GM20000 (cell line): ENCODE results near the gene GNPDA1.

Experiments
- DNase-seq: peaks from one replicate; pipeline ENCODE4 v3.0.0; 2012; ENCODE audit warnings: low spot score
- TF ChIP-seq, protein P1 (sequence below): IDR thresholded peaks from 2 replicates; pipeline ENCODE4 v1.5.1; 2012; ENCODE audit warnings: mild to moderate bottlenecking, control low read depth; ENCODE audit errors: extremely low read depth, missing control alignments

Gene GNPDA1

DNA sequence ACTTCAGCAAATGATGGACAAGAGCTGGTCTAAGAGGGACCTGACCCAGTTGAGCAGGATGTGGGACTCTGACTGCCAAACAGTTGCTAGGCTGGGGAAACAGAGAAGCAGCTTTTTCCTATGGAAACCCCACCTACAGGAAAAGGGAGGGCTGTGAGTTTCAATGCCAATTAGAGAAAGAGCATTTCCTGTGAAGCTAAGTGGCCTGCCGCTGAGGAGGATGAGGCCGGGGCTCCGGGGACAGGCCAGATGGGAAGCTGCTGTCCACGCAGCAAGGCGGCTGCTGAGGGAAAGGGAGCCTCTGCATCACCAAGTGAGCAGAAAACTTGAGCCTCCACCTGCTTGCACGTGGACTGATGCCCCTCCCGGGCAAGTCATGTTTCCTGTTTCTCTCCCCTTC, 54.7 kb downstream of the GNPDA1 start, which contains the start of gene PCDH12:
TSS of gene PCDH12 (minus strand) at position 90 of the 400 bp plus-strand sequence. CDS start 351 bp downstream, outside the sequence.
- peak; percentile 6 for DNase-seq
- TF ChIP-seq, protein P1, sequence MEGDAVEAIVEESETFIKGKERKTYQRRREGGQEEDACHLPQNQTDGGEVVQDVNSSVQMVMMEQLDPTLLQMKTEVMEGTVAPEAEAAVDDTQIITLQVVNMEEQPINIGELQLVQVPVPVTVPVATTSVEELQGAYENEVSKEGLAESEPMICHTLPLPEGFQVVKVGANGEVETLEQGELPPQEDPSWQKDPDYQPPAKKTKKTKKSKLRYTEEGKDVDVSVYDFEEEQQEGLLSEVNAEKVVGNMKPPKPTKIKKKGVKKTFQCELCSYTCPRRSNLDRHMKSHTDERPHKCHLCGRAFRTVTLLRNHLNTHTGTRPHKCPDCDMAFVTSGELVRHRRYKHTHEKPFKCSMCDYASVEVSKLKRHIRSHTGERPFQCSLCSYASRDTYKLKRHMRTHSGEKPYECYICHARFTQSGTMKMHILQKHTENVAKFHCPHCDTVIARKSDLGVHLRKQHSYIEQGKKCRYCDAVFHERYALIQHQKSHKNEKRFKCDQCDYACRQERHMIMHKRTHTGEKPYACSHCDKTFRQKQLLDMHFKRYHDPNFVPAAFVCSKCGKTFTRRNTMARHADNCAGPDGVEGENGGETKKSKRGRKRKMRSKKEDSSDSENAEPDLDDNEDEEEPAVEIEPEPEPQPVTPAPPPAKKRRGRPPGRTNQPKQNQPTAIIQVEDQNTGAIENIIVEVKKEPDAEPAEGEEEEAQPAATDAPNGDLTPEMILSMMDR, result no peak

DNA sequence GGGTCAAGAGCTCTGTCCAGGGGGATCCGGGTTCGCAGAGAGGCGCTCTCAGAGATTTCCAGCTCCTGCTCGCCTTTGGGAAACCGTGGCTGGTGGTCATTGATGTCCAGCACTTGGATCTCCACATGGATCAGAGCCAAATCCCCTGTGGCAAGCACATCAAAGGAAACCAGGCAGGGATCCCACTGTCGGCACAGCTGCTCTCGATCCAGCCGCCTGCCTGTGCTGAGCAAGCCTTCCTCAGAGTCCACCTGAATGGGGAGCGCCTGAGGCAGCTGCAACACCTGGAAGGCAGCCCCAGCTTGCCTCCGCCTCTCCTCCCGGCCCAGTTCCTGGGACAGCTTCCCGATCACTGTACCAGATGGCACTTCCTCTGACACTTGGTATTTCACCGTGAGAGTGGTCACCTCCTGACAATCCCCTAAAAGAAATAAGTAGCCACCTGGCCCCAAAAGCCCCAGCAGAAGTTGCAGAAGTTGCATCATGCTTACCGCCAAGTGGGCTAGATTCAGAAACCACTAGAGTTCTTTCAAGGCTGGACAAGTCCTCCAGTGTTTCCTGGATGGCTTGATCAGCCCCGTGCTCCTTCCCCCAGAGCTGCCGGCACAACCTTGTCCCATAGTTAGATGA, 55.3 kb downstream of the GNPDA1 start:
- TF ChIP-seq, protein P1, result no peak
- DNase-seq, result peak; percentile 1

DNA sequence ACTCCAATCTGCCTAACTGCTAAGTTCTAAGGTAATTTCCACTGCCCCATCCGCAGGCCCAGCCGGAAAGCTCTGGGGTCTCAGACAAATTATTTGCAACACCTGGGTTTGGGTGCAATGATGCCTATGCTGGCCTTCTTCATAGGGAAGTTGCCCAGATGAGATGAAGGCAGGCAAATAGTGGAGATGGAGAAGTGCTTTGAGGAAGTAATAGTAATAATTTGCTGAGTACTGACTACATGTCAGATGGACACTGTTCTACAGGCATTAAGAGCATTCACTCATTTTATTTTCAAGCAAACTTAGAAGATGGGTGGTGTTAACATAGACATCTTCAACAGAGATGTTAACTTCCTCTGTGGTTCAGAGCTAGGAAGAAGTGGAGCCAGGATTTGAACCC, 58.6 kb downstream of the GNPDA1 start:
- DNase-seq, result no peak
- TF ChIP-seq, protein P1, result no peak

DNA sequence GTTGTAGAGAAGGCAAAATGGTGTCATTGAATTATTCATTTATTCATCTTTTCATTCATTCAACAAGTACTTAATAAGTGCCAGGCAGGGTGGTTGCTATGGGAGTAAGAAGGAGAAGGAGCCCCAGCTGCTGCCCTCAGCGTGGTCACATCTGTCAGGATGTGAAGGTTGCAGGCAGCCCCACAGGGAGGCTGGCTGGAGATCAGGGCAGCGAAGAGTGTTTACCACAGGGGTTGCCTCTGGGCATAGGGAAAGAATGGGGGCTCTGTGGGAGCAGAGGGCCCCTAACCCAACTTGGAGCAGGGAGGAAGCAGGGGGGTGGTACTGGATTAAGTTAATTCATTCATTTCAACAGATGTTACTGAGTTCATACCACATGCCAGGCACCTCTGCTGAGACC, 60.8 kb downstream of the GNPDA1 start:
- TF ChIP-seq, protein P1, result no peak
- DNase-seq, result no peak

DNA sequence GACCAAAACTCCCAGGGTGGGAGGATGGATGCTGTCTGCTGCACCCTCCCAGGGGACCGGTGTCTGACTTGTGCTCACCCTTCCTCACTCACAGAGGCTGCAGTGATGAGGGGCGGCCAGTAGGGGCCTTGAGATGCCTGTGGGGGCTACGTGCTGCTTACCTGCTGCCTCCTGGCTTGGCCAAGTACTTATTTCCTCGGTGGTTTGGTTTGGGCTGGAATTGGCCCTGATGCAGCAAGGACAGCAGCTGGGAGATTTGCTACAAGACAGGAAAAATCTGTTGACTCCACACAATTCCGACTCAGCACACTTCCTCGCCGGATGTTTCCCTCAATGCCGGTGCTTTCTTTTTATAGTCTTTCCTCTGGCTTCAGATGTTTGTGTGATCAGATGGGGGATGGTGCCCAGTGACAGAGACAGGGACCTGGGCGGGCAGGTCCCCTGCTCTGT, 61.5 kb downstream of the GNPDA1 start:
- TF ChIP-seq, protein P1, result peak; percentile 18
- DNase-seq, result peak; percentile 73
